Bronchial epithelial cell (primary cell): ENCODE results near the gene KCNAB2. TPM values are rescaled to one million over a fixed set of nuclear protein-coding genes. Genes with fewer than 3 reads are reported as not detected.

ENCODE experiments used
- DNase-seq: peaks from one replicate; pipeline ENCODE4 v3.0.0-alpha.2; 2010; ENCODE audit warnings: low read depth
- FAIRE-seq: peaks from 2 replicates; lab custom pipeline; 2011; peaks lifted over from hg19 to GRCh38; lab: Jason Lieb, UNC
- H3K27me3 ChIP-seq: 2 replicates; pipeline ENCODE4 v1.5.1; 2011; ENCODE audit warnings: low read length; ENCODE audit not compliant: control insufficient read depth, insufficient read depth
- H3K36me3 ChIP-seq: 2 replicates; pipeline ENCODE4 v1.5.1; 2011; ENCODE audit warnings: low read length; ENCODE audit not compliant: control insufficient read depth, insufficient read depth
- H3K4me3 ChIP-seq: 2 replicates; pipeline ENCODE4 v1.5.1; 2011; ENCODE audit warnings: mild to moderate bottlenecking, low read depth, low read length, control low read depth
- CTCF ChIP-seq: IDR thresholded peaks from 2 replicates; pipeline ENCODE4 v1.5.1; 2011; ENCODE audit warnings: mild to moderate bottlenecking, moderate library complexity, low read length, control low read depth, inconsistent platforms; ENCODE audit not compliant: insufficient read depth, severe bottlenecking
- total RNA-seq: library from RNA; depleted of rRNA; stranded (reverse); fragments of >200 nt; gene quantifications from 2 replicates; pipeline ENCODE4 v1.2.1, GENCODE V29; 2014

KCNAB2 gene
- total RNA-seq, 1 donor from 2014 or later = 1.8 TPM

- no peak for TF ChIP-seq CTCF
- DNase-seq = peak; percentile 28
- Histone ChIP-seq H3K4me3 (no peak overlapping the region), H3K27me3 (no peaks in the 10 kb centered on the region), H3K36me3 (no peaks in the 10 kb centered on the region)
- FAIRE-seq = no peak
Measured at GRCh38 chr1:6118415-6118814, 72.7 kb downstream of the KCNAB2 start.

- FAIRE-seq (no peak), DNase-seq (no peak)
- TF ChIP-seq CTCF = no peak
- H3K27me3 ChIP-seq = no peaks in the 10 kb centered on the region
- H3K4me3 ChIP-seq = no peak overlapping the region
- H3K36me3 ChIP-seq = no peaks in the 10 kb centered on the region
Measured at GRCh38 chr1:6121021-6121421, 75.3 kb downstream of the KCNAB2 start.

GRCh38 chr1:6121651-6122370 lies 76.1 kb downstream of the KCNAB2 start:
- no peaks in the 10 kb centered on the region for H3K36me3 ChIP-seq

GRCh38 chr1:6123083-6123482 lies 77.4 kb downstream of the KCNAB2 start:
- FAIRE-seq (no peak), DNase-seq (no peak)
- H3K36me3 ChIP-seq = no peaks in the 10 kb centered on the region
- H3K27me3 ChIP-seq = no peaks in the 10 kb centered on the region
- H3K4me3 ChIP-seq = no peak overlapping the region
- no peak for TF ChIP-seq CTCF

More at GRCh38 chr1:6121651-6122370, 76.1 kb downstream of the KCNAB2 start:
- TF ChIP-seq CTCF = no peak
- no peak for DNase-seq
- Histone ChIP-seq H3K27me3 (no peaks in the 10 kb centered on the region), H3K4me3 (no peak overlapping the region)
- FAIRE-seq = no peak

GRCh38 chr1:6123816-6124215 lies 78.1 kb downstream of the KCNAB2 start:
- Histone ChIP-seq H3K27me3 (no peaks in the 10 kb centered on the region), H3K4me3 (no peak overlapping the region), H3K36me3 (no peaks in the 10 kb centered on the region)
- no peak for FAIRE-seq
- TF ChIP-seq CTCF = no peak
- no peak for DNase-seq

GRCh38 chr1:6124341-6124740 lies 78.7 kb downstream of the KCNAB2 start:
- TF ChIP-seq CTCF = no peak
- FAIRE-seq = no peak
- Histone ChIP-seq H3K36me3 (no peaks in the 10 kb centered on the region), H3K27me3 (no peaks in the 10 kb centered on the region), H3K4me3 (no peak overlapping the region)
- DNase-seq = no peak
